Activated T-cell treated with anti-CD3 and anti-CD28 coated beads, Interleukin-2, amount 50 U/mL, for 24 hours (primary cell): ENCODE measurements around the gene RPAIN.
A peak's percentile ranks its signal among the peaks of the same experiment; 100 is the strongest.

Experiments used
- DNase-seq: peaks from one replicate; pipeline ENCODE4 v3.0.0-alpha.2; 2020
- H3K27ac Mint-ChIP-seq: 2 replicates; pipeline ENCODE4 v1.8.0; 2020; ENCODE audit warnings: mild to moderate bottlenecking, mixed read lengths
- H3K27me3 Mint-ChIP-seq: 2 replicates; pipeline ENCODE4 v1.8.0; 2020; ENCODE audit warnings: mixed read lengths
- H3K36me3 Mint-ChIP-seq: 2 replicates; pipeline ENCODE4 v1.8.0; 2020; ENCODE audit warnings: low read depth, mixed read lengths
- H3K4me1 Mint-ChIP-seq: 2 replicates; pipeline ENCODE4 v1.8.0; 2020; ENCODE audit warnings: low read depth, mixed read lengths
- H3K4me3 Mint-ChIP-seq: 2 replicates; pipeline ENCODE4 v1.8.0; 2020; ENCODE audit warnings: mild to moderate bottlenecking, moderate library complexity, mixed read lengths
- H3K9me3 Mint-ChIP-seq: 2 replicates; pipeline ENCODE4 v1.8.0; 2020; ENCODE audit warnings: mixed read lengths

The RPAIN gene

GRCh38 chr17:5419959-5420653 lies at the start of gene RPAIN:
RPAIN (plus strand) TSS chr17:5420182; CDS start chr17:5420211, 29 bp downstream.
- H3K9me3 Mint-ChIP-seq, result no peaks in the 10 kb centered on the region
- peak within 1 kb of the TSS; percentile 100 for H3K27ac Mint-ChIP-seq
- H3K4me3 Mint-ChIP-seq, result peak within 1 kb of the TSS; percentile 100
- peaks cover 49% of the 10 kb centered on the region for H3K4me1 Mint-ChIP-seq
- DNase-seq, result peak; percentile 95
- H3K36me3 Mint-ChIP-seq, result peaks cover 95% of the 10 kb centered on the region
- no peaks in the 10 kb centered on the region for H3K27me3 Mint-ChIP-seq

- H3K9me3 Mint-ChIP-seq, result no peaks in the 10 kb centered on the region
- DNase-seq, result no peak
- no peaks in the 10 kb centered on the region for H3K4me1 Mint-ChIP-seq
- peak overlapping the region; percentile 44 for H3K27ac Mint-ChIP-seq
- H3K27me3 Mint-ChIP-seq, result no peaks in the 10 kb centered on the region
- no peak overlapping the region for H3K4me3 Mint-ChIP-seq
- peaks cover 85% of the 10 kb centered on the region for H3K36me3 Mint-ChIP-seq
These were observed 49.6 kb upstream of the RPAIN start for GRCh38 chr17:5370411-5370810.

GRCh38 chr17:5373112-5373511 lies 46.9 kb upstream of the RPAIN start:
- no peaks in the 10 kb centered on the region for H3K27me3 Mint-ChIP-seq
- H3K27ac Mint-ChIP-seq, result peak overlapping the region; percentile 31
- H3K9me3 Mint-ChIP-seq, result no peaks in the 10 kb centered on the region
- no peak for DNase-seq
- no peak overlapping the region for H3K4me3 Mint-ChIP-seq
- H3K4me1 Mint-ChIP-seq, result no peaks in the 10 kb centered on the region
- H3K36me3 Mint-ChIP-seq, result peaks cover 90% of the 10 kb centered on the region

- Mint-ChIP-seq H3K27me3 (no peaks in the 10 kb centered on the region), H3K4me1 (peaks cover 5% of the 10 kb centered on the region), H3K36me3 (peaks cover 89% of the 10 kb centered on the region), H3K9me3 (no peaks in the 10 kb centered on the region), H3K27ac (peak overlapping the region; percentile 89), H3K4me3 (no peak overlapping the region)
- no peak for DNase-seq
These were observed 41.3 kb upstream of the RPAIN start for GRCh38 chr17:5378566-5379207.

- H3K27me3 Mint-ChIP-seq, result no peaks in the 10 kb centered on the region
- peaks cover 5% of the 10 kb centered on the region for H3K4me1 Mint-ChIP-seq
- no peak for DNase-seq
- H3K27ac Mint-ChIP-seq, result peak overlapping the region; percentile 89
- H3K36me3 Mint-ChIP-seq, result peaks cover 90% of the 10 kb centered on the region
- H3K4me3 Mint-ChIP-seq, result no peak overlapping the region
- no peaks in the 10 kb centered on the region for H3K9me3 Mint-ChIP-seq
These were observed 40.5 kb upstream of the RPAIN start for GRCh38 chr17:5379351-5380107.

- DNase-seq, result no peak
- Mint-ChIP-seq H3K4me1 (peaks cover 5% of the 10 kb centered on the region), H3K9me3 (no peaks in the 10 kb centered on the region), H3K27me3 (no peaks in the 10 kb centered on the region), H3K36me3 (peaks cover 93% of the 10 kb centered on the region), H3K27ac (peak overlapping the region; percentile 89), H3K4me3 (no peak overlapping the region)
These were observed 39.4 kb upstream of the RPAIN start for GRCh38 chr17:5380491-5381135.

- H3K27ac Mint-ChIP-seq, result peak overlapping the region; percentile 89
- DNase-seq, result no peak
- peaks cover 8% of the 10 kb centered on the region for H3K4me1 Mint-ChIP-seq
- peaks cover 95% of the 10 kb centered on the region for H3K36me3 Mint-ChIP-seq
- no peaks in the 10 kb centered on the region for H3K9me3 Mint-ChIP-seq
- no peak overlapping the region for H3K4me3 Mint-ChIP-seq
- H3K27me3 Mint-ChIP-seq, result no peaks in the 10 kb centered on the region
These were observed 38.4 kb upstream of the RPAIN start for GRCh38 chr17:5381542-5381941.

- H3K4me1 Mint-ChIP-seq, result peaks cover 16% of the 10 kb centered on the region
- H3K4me3 Mint-ChIP-seq, result no peak overlapping the region
- H3K9me3 Mint-ChIP-seq, result no peaks in the 10 kb centered on the region
- H3K27me3 Mint-ChIP-seq, result no peaks in the 10 kb centered on the region
- peak overlapping the region; percentile 4 for H3K27ac Mint-ChIP-seq
- H3K36me3 Mint-ChIP-seq, result peaks cover 92% of the 10 kb centered on the region
- DNase-seq, result no peak
These were observed 28.3 kb upstream of the RPAIN start for GRCh38 chr17:5391678-5392077.

- Mint-ChIP-seq H3K36me3 (peaks cover 88% of the 10 kb centered on the region), H3K9me3 (no peaks in the 10 kb centered on the region)
- DNase-seq, result no peak
These were observed 23.4 kb upstream of the RPAIN start for GRCh38 chr17:5396612-5397011.

GRCh38 chr17:5399767-5400166 lies 20.2 kb upstream of the RPAIN start:
- H3K36me3 Mint-ChIP-seq, result peaks cover 76% of the 10 kb centered on the region
- H3K27me3 Mint-ChIP-seq, result no peaks in the 10 kb centered on the region

More at GRCh38 chr17:5396612-5397011, 23.4 kb upstream of the RPAIN start:
- H3K4me1 Mint-ChIP-seq, result peaks cover 19% of the 10 kb centered on the region
- no peaks in the 10 kb centered on the region for H3K27me3 Mint-ChIP-seq
- H3K4me3 Mint-ChIP-seq, result no peak overlapping the region
- H3K27ac Mint-ChIP-seq, result peak overlapping the region; percentile 81

GRCh38 chr17:5405400-5405799 lies 14.6 kb upstream of the RPAIN start:
- Mint-ChIP-seq H3K36me3 (peaks cover 34% of the 10 kb centered on the region), H3K4me1 (peaks cover 18% of the 10 kb centered on the region), H3K4me3 (no peak overlapping the region), H3K9me3 (no peaks in the 10 kb centered on the region), H3K27ac (no peak overlapping the region), H3K27me3 (no peaks in the 10 kb centered on the region)
- no peak for DNase-seq

More at GRCh38 chr17:5399767-5400166, 20.2 kb upstream of the RPAIN start:
- Mint-ChIP-seq H3K27ac (no peak overlapping the region), H3K4me3 (no peak overlapping the region), H3K4me1 (peaks cover 24% of the 10 kb centered on the region), H3K9me3 (no peaks in the 10 kb centered on the region)
- no peak for DNase-seq

- DNase-seq, result no peak
- peaks cover 41% of the 10 kb centered on the region for H3K36me3 Mint-ChIP-seq
- H3K9me3 Mint-ChIP-seq, result no peaks in the 10 kb centered on the region
- H3K4me1 Mint-ChIP-seq, result peaks cover 37% of the 10 kb centered on the region
- H3K27ac Mint-ChIP-seq, result no peak overlapping the region
- no peak overlapping the region for H3K4me3 Mint-ChIP-seq
- no peaks in the 10 kb centered on the region for H3K27me3 Mint-ChIP-seq
These were observed 11.8 kb upstream of the RPAIN start for GRCh38 chr17:5408186-5408585.

GRCh38 chr17:5410594-5411272 lies 9.2 kb upstream of the RPAIN start:
- no peaks in the 10 kb centered on the region for H3K9me3 Mint-ChIP-seq
- DNase-seq, result no peak
- H3K27ac Mint-ChIP-seq, result peak overlapping the region; percentile 86
- H3K4me3 Mint-ChIP-seq, result no peak overlapping the region
- peaks cover 64% of the 10 kb centered on the region for H3K36me3 Mint-ChIP-seq
- H3K4me1 Mint-ChIP-seq, result peaks cover 48% of the 10 kb centered on the region
- H3K27me3 Mint-ChIP-seq, result no peaks in the 10 kb centered on the region

- Mint-ChIP-seq H3K4me3 (no peak overlapping the region), H3K27ac (peak overlapping the region; percentile 80), H3K27me3 (no peaks in the 10 kb centered on the region), H3K36me3 (peaks cover 92% of the 10 kb centered on the region), H3K4me1 (peaks cover 65% of the 10 kb centered on the region), H3K9me3 (no peaks in the 10 kb centered on the region)
- DNase-seq, result no peak
These were observed 6.3 kb upstream of the RPAIN start for GRCh38 chr17:5413682-5414081.
